ENCODE data around the gene ARHGAP12. TPM values are rescaled to one million over a fixed set of nuclear protein-coding genes. Genes with fewer than 3 reads are reported as not detected.

The ARHGAP12 gene
- polyA plus RNA-seq, 1 donor from 2014 or later, result 62.6 TPM

- Histone ChIP-seq H3K4me2 (ENCODE audit: low read length) (no peak overlapping the region), H3K9me3 (ENCODE audit: low read length) (no peaks in the 10 kb centered on the region), H3K27me3 (ENCODE audit: insufficient read depth, low read depth, low read length) (no peaks in the 10 kb centered on the region), H3K9me2 (ENCODE audit: insufficient read depth, low read length) (no peaks in the 10 kb centered on the region), H3K27ac (ENCODE audit: low read length) (no peak overlapping the region), H3K4me3 (ENCODE audit: low read length) (no peak overlapping the region), H3K79me2 (replicated peaks; ENCODE audit: insufficient read depth, low read length) (no peaks in the 10 kb centered on the region), H2AFZ (ENCODE audit: low read depth, low read length) (no peak overlapping the region), H3K9ac (ENCODE audit: low read length) (no peak overlapping the region), H3K36me3 (ENCODE audit: insufficient read depth, low read length) (no peaks in the 10 kb centered on the region), H4K20me1 (ENCODE audit: insufficient read depth) (no peaks in the 10 kb centered on the region), H3F3A (ENCODE audit: insufficient read depth, low read length, poor library complexity, severe bottlenecking) (no peaks in the 10 kb centered on the region)
- TF ChIP-seq EP300 (conservative IDR thresholded peaks at IDR 0.05; ENCODE audit: poor library complexity, severe bottlenecking) (no peak), CTCF (IDR thresholded peaks at IDR 0.05; ENCODE audit: poor library complexity, severe bottlenecking) (no peak), SMC3 (conservative IDR thresholded peaks at IDR 0.05; ENCODE audit: poor library complexity) (no peak), POLR2AphosphoS5 (IDR thresholded peaks at IDR 0.05) (no peak), TAF1 (IDR thresholded peaks at IDR 0.05; ENCODE audit: low read depth) (no peak), EZH2 (IDR thresholded peaks at IDR 0.05; ENCODE audit: borderline replicate concordance, insufficient read depth, low read length, poor library complexity, severe bottlenecking) (no peak), MXI1 (conservative IDR thresholded peaks at IDR 0.05; ENCODE audit: poor library complexity, severe bottlenecking) (no peak), RAD21 (conservative IDR thresholded peaks at IDR 0.05) (no peak), REST (IDR thresholded peaks at IDR 0.05; ENCODE audit: borderline replicate concordance) (no peak)
These were observed 147.9 kb downstream of the ARHGAP12 start for GRCh38 chr10:31780717-31781116.

GRCh38 chr10:31778627-31779026, 150.0 kb downstream of the ARHGAP12 start:
- no peaks in the 10 kb centered on the region for H3K27me3 ChIP-seq (ENCODE audit: insufficient read depth, low read depth, low read length)
- H3K36me3 ChIP-seq (ENCODE audit: insufficient read depth, low read length), result no peaks in the 10 kb centered on the region
- no peak overlapping the region for H3K27ac ChIP-seq (ENCODE audit: low read length)
- no peaks in the 10 kb centered on the region for H3K9me3 ChIP-seq (ENCODE audit: low read length)
- H3K79me2 ChIP-seq (replicated peaks; ENCODE audit: insufficient read depth, low read length), result no peaks in the 10 kb centered on the region
- H3K9ac ChIP-seq (ENCODE audit: low read length), result no peak overlapping the region
- H2AFZ ChIP-seq (ENCODE audit: low read depth, low read length), result no peak overlapping the region
- TF ChIP-seq SMC3 (conservative IDR thresholded peaks at IDR 0.05; ENCODE audit: poor library complexity), result no peak
- H3K4me3 ChIP-seq (ENCODE audit: low read length), result no peak overlapping the region
- H4K20me1 ChIP-seq (ENCODE audit: insufficient read depth), result no peaks in the 10 kb centered on the region
- no peaks in the 10 kb centered on the region for H3F3A ChIP-seq (ENCODE audit: insufficient read depth, low read length, poor library complexity, severe bottlenecking)
- H3K4me2 ChIP-seq (ENCODE audit: low read length), result no peak overlapping the region
- H3K9me2 ChIP-seq (ENCODE audit: insufficient read depth, low read length), result no peaks in the 10 kb centered on the region

- H3K79me2 ChIP-seq (replicated peaks; ENCODE audit: insufficient read depth, low read length), result no peaks in the 10 kb centered on the region
- H3K9me2 ChIP-seq (ENCODE audit: insufficient read depth, low read length), result no peaks in the 10 kb centered on the region
- H4K20me1 ChIP-seq (ENCODE audit: insufficient read depth), result no peaks in the 10 kb centered on the region
- no peak overlapping the region for H3K27ac ChIP-seq (ENCODE audit: low read length)
- H3K4me2 ChIP-seq (ENCODE audit: low read length), result no peak overlapping the region
- no peaks in the 10 kb centered on the region for H3K27me3 ChIP-seq (ENCODE audit: insufficient read depth, low read depth, low read length)
- TF ChIP-seq REST (IDR thresholded peaks at IDR 0.05; ENCODE audit: borderline replicate concordance), result no peak
- TF ChIP-seq EZH2 (IDR thresholded peaks at IDR 0.05; ENCODE audit: borderline replicate concordance, insufficient read depth, low read length, poor library complexity, severe bottlenecking), result no peak
- TF ChIP-seq RAD21 (conservative IDR thresholded peaks at IDR 0.05), result no peak
- no peak for TF ChIP-seq EP300 (conservative IDR thresholded peaks at IDR 0.05; ENCODE audit: poor library complexity, severe bottlenecking)
- H3K4me3 ChIP-seq (ENCODE audit: low read length), result no peak overlapping the region
- no peaks in the 10 kb centered on the region for H3F3A ChIP-seq (ENCODE audit: insufficient read depth, low read length, poor library complexity, severe bottlenecking)
- H3K36me3 ChIP-seq (ENCODE audit: insufficient read depth, low read length), result no peaks in the 10 kb centered on the region
- H2AFZ ChIP-seq (ENCODE audit: low read depth, low read length), result no peak overlapping the region
- H3K9ac ChIP-seq (ENCODE audit: low read length), result no peak overlapping the region
- no peaks in the 10 kb centered on the region for H3K9me3 ChIP-seq (ENCODE audit: low read length)
These were observed 152.5 kb downstream of the ARHGAP12 start for GRCh38 chr10:31776159-31776558.

Measured in neural cell (in vitro differentiated cells).